Esophagus muscularis mucosa (tissue), 3 donors: ENCODE measurements around the gene PCGF2.
A peak's percentile ranks its signal among the peaks of the same experiment; 100 is the strongest.

Source experiments
- POLR2AphosphoS5 ChIP-seq, 2 donors: sonication (generic); formaldehyde crosslinking; IDR thresholded peaks; one replicate each; pipeline ENCODE4 v1.6.1; 2017; ENCODE audit warnings: antibody characterized with exemption in 2 of 2
- TF ChIP-seq, protein P1 (sequence below), 3 experiments: fragments of 200-600 bp in 2 of 3; fragments of 450-650 bp in 1 of 3; sonication (generic) in 2 of 3; IDR thresholded peaks; one replicate each; pipeline ENCODE4 v1.5.1; 2017 to 2019; ENCODE audit warnings: antibody characterized with exemption in 3 of 3, mild to moderate bottlenecking in 2 of 3, moderate library complexity in 1 of 3

- peak in 1 of 2 donors; percentile 34 for TF ChIP-seq POLR2AphosphoS5 (IDR thresholded peaks at IDR 0.05)
- TF ChIP-seq, protein P1, sequence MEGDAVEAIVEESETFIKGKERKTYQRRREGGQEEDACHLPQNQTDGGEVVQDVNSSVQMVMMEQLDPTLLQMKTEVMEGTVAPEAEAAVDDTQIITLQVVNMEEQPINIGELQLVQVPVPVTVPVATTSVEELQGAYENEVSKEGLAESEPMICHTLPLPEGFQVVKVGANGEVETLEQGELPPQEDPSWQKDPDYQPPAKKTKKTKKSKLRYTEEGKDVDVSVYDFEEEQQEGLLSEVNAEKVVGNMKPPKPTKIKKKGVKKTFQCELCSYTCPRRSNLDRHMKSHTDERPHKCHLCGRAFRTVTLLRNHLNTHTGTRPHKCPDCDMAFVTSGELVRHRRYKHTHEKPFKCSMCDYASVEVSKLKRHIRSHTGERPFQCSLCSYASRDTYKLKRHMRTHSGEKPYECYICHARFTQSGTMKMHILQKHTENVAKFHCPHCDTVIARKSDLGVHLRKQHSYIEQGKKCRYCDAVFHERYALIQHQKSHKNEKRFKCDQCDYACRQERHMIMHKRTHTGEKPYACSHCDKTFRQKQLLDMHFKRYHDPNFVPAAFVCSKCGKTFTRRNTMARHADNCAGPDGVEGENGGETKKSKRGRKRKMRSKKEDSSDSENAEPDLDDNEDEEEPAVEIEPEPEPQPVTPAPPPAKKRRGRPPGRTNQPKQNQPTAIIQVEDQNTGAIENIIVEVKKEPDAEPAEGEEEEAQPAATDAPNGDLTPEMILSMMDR (IDR thresholded peaks at IDR 0.05): peak; percentile 81 to 92 (median 90)
These were observed 18.1 kb downstream of the PCGF2 start, which contains the start of gene CISD3 for GRCh38 chr17:38729886-38730525.
